Nephron (organoid): ENCODE results near the gene DLGAP1.

Experiments used
- H3K27ac Mint-ChIP-seq, 3 experiments: 2 replicates each; pipeline ENCODE4 v1.8.0; 2020; ENCODE audit warnings: mixed read lengths in 3 of 3, mild to moderate bottlenecking in 2 of 3, moderate library complexity in 1 of 3
- H3K27me3 Mint-ChIP-seq: 2 replicates; pipeline ENCODE4 v1.8.0; 2021; ENCODE audit warnings: low read depth, mild to moderate bottlenecking, moderate library complexity, mixed read lengths
- H3K36me3 Mint-ChIP-seq: 2 replicates; pipeline ENCODE4 v1.8.0; 2020; ENCODE audit warnings: low read depth, mixed read lengths
- H3K4me1 Mint-ChIP-seq: 2 replicates; pipeline ENCODE4 v1.8.0; 2020; ENCODE audit warnings: mixed read lengths
- H3K4me3 Mint-ChIP-seq, 3 experiments: 2 replicates each; pipeline ENCODE4 v1.8.0; 2020; ENCODE audit warnings: mild to moderate bottlenecking in 3 of 3, mixed read lengths in 3 of 3, moderate library complexity in 2 of 3
- H3K9me3 Mint-ChIP-seq: 2 replicates; pipeline ENCODE4 v1.8.0; 2020; ENCODE audit warnings: mixed read lengths
- CTCF ChIP-seq, 3 experiments: fragments of 200-600 bp; sonication (generic); IDR thresholded peaks; one replicate each; pipeline ENCODE4 v1.5.0; 2021; ENCODE audit warnings: antibody characterized with exemption in 3 of 3; ENCODE audit not compliant: unreplicated experiment in 3 of 3

Gene DLGAP1

GRCh38 chr18:4430836-4431235 is 24.3 kb downstream of the DLGAP1 start:
- H3K36me3 Mint-ChIP-seq = no peaks in the 10 kb centered on the region

DNA sequence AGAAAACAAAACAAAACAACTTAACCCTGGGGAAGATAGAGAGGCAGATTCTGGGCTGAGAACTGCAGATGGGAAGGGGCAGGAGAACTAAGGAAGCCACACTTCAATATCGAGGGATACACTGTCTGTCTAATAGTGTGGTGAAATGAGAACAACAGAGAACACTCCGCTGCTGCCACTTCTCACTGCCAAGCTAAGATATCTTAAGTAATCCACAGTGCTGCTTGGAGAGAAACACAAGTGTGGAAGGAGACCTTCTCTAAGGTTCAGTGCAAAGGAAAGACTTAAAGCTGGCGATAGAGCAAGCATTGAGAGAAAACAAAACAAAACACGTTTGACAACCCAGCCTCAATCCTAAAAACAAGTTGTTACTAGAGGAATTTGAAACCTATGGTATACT is 37.4 kb downstream of the DLGAP1 start:
- Mint-ChIP-seq H3K36me3 (no peaks in the 10 kb centered on the region), H3K9me3 (peaks cover 16% of the 10 kb centered on the region)

More at GRCh38 chr18:4430836-4431235, 24.3 kb downstream of the DLGAP1 start:
- Mint-ChIP-seq H3K9me3 (no peaks in the 10 kb centered on the region), H3K4me1 (no peaks in the 10 kb centered on the region), H3K27ac (no peak overlapping the region), H3K4me3 (no peak overlapping the region), H3K27me3 (no peaks in the 10 kb centered on the region)
- TF ChIP-seq CTCF (IDR thresholded peaks at IDR 0.05; ENCODE audit: unreplicated experiment in 3 of 3) = no peak

GRCh38 chr18:4416976-4417375 is 38.1 kb downstream of the DLGAP1 start:
- no peak overlapping the region for H3K27ac Mint-ChIP-seq
- no peaks in the 10 kb centered on the region for H3K36me3 Mint-ChIP-seq
- no peaks in the 10 kb centered on the region for H3K27me3 Mint-ChIP-seq
- peaks cover 16% of the 10 kb centered on the region for H3K9me3 Mint-ChIP-seq
- H3K4me1 Mint-ChIP-seq = no peaks in the 10 kb centered on the region
- H3K4me3 Mint-ChIP-seq = no peak overlapping the region
- TF ChIP-seq CTCF (IDR thresholded peaks at IDR 0.05; ENCODE audit: unreplicated experiment in 3 of 3) = no peak

More for the DNA sequence above, 37.4 kb downstream of the DLGAP1 start:
- H3K27ac Mint-ChIP-seq = no peak overlapping the region
- H3K4me3 Mint-ChIP-seq = no peak overlapping the region
- H3K4me1 Mint-ChIP-seq = no peaks in the 10 kb centered on the region
- TF ChIP-seq CTCF (IDR thresholded peaks at IDR 0.05; ENCODE audit: unreplicated experiment in 3 of 3) = no peak
- no peaks in the 10 kb centered on the region for H3K27me3 Mint-ChIP-seq

DNA sequence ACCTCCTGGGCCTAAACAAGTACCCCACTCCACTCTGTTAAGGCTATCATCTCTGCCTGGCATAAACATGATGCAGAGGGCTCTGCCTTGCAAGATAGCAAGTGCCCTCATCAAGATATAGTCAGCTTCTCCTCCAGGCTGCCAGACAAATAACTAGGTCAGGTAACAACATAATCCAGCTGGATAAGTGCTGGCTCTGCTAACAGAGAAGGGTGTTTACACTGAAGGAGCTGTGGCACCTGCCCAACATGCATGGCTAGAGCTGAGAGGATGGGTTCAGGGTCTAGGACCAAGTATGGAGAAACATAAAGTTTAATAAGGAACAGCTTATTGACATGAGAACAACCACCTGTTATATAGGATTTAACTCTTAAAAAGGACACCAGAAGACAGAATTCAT is 42.8 kb downstream of the DLGAP1 start:
- no peak overlapping the region for H3K27ac Mint-ChIP-seq
- H3K36me3 Mint-ChIP-seq = no peaks in the 10 kb centered on the region
- no peak for TF ChIP-seq CTCF (IDR thresholded peaks at IDR 0.05; ENCODE audit: unreplicated experiment in 3 of 3)
- no peaks in the 10 kb centered on the region for H3K27me3 Mint-ChIP-seq
- H3K4me3 Mint-ChIP-seq = no peak overlapping the region
- H3K4me1 Mint-ChIP-seq = no peaks in the 10 kb centered on the region
- H3K9me3 Mint-ChIP-seq = no peaks in the 10 kb centered on the region

GRCh38 chr18:4406856-4407255 is 48.3 kb downstream of the DLGAP1 start:
- Mint-ChIP-seq H3K4me1 (no peaks in the 10 kb centered on the region), H3K27me3 (no peaks in the 10 kb centered on the region), H3K36me3 (no peaks in the 10 kb centered on the region), H3K4me3 (no peak overlapping the region), H3K27ac (no peak overlapping the region), H3K9me3 (no peaks in the 10 kb centered on the region)
- TF ChIP-seq CTCF (IDR thresholded peaks at IDR 0.05; ENCODE audit: unreplicated experiment in 3 of 3) = no peak

DNA sequence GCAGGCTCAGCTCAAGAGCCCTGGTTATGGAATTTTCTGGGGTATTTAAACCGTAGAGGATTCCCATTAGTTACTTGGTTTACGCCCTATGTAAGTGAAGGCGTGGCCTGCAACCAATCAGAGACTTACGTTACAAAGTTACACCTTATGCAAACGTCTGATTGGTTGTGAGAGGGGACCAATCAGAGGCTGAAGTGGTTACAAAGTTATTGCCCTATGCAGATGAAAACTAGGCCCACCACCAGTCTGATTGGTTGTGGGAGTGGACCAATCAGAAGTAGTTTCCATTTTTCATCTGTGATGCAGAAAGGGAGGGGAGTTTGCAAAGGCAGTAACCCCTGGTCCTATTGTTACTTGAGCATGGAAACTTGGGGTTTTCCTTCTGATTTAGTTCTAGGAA is 49.1 kb downstream of the DLGAP1 start:
- H3K36me3 Mint-ChIP-seq = no peaks in the 10 kb centered on the region
- TF ChIP-seq CTCF (IDR thresholded peaks at IDR 0.05; ENCODE audit: unreplicated experiment in 3 of 3) = no peak
- H3K4me1 Mint-ChIP-seq = no peaks in the 10 kb centered on the region
- no peak overlapping the region for H3K27ac Mint-ChIP-seq
- no peaks in the 10 kb centered on the region for H3K27me3 Mint-ChIP-seq
- no peaks in the 10 kb centered on the region for H3K9me3 Mint-ChIP-seq
- H3K4me3 Mint-ChIP-seq = no peak overlapping the region
